ENCODE data around the gene ADGRG6. TPM values are rescaled to one million over a fixed set of nuclear protein-coding genes. Genes with fewer than 3 reads are reported as not detected.
A peak's percentile ranks its signal among the peaks of the same experiment; 100 is the strongest.

Gene ADGRG6
- polyA plus RNA-seq: under 1 TPM in 1 of 3 donors, not detected in 2; 0.47 TPM

DNA sequence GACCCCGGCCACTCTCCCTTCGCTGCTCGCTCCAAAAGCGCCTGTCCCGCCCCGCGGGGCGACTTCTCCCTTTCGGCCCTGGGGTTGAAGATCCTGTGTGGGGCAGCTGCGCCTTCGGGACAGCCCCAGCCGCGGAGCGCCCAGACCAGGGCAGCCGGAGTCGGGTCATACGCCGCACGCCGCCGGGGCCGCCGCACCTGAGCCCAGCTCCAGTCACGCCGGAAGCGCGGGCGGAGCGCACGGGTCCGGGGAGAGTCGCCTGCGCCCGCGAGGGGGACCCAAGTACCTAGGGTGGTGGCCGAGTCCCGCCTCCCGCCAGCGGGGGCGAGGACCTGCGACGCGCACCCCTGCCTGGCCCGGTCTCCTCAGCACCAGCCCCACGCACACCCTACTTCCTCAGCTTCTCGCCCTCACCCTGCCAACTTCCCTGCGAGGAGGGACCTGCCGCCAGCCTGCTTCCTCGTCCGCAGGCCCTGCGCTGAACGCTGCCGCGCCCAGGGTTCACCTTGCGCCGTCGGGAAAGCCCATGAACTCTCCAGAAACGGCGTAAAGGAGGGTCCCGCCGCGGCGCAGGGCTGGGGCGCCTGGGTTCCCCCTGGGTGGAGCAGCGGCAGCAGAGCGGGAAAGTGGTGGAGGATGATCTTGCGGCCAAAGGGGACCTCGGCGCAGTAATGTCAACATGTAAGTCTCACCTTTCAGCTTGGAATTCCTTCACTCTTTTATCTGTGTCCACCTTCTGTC lies at the start of gene ADGRG6:
Gene ADGRG6, plus strand, starts transcription at position 357 of the 741 bp plus-strand sequence. Its CDS starts 323 bp downstream, at position 680.
- Mint-ChIP-seq H3K36me3 (peaks cover 0 to 4% (median 0%) of the 10 kb centered on the region in 3 donors), H3K9me3 (no peaks in the 10 kb centered on the region), H3K4me3 (peak within 1 kb of the TSS in 3 of 5 donors; percentile 5 to 77 (median 59)), H3K4me1 (peaks cover 0 to 3% of the 10 kb centered on the region in 2 donors), H3K27me3 (ENCODE audit: low read depth in 3 of 3) (peaks cover 3 to 13% (median 6%) of the 10 kb centered on the region in 3 donors), H3K27ac (no peak within 1 kb of the TSS)
- DNase-seq: peak in 2 of 3 donors; percentile 2 to 5

DNA sequence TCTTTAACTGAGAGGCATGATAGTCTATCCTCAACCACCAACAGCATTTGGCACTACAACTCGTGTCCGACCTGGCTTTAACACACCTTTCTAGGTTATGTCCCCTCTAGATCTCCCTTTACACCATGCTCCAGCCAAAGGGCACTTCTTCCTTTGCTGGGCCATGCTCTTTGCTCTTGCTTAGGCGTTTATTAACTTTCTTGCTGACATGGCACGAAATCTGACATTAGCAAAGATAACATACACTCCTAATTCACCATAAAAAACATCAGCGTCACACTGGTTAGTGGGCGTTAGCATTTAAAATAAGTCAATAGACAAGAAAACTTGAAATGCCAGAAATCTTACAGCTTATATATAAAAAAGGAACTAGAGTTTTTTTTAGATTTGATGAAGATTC lies 47.3 kb upstream of the ADGRG6 start:
- Mint-ChIP-seq H3K4me1 (no peaks in the 10 kb centered on the region), H3K27me3 (ENCODE audit: low read depth in 3 of 3) (peaks cover 0 to 2% (median 0%) of the 10 kb centered on the region in 3 donors), H3K9me3 (peaks cover 0 to 3% (median 0%) of the 10 kb centered on the region in 6 donors), H3K36me3 (no peaks in the 10 kb centered on the region), H3K4me3 (no peak overlapping the region), H3K27ac (no peak overlapping the region)
- DNase-seq: no peak

DNA sequence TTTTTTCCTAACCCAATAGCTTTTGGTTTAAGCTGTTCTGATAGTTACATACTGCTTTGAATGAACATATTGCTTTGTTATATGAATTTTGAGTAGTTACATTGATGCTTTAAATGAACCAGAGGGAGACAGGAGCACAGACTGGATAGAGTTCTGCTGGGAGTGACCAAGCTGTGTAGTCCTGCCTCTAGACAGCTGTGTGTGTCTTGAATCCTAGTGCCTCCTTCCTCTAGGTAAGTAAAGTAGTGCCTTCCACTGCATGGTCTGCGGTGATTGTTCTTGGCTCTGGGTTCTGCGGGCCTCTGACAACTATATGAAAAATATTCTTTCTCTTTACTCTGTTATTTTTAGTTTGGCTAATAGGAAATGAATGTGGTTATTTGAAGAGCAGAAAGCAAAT lies 46.0 kb upstream of the ADGRG6 start:
- DNase-seq: no peak
- peaks cover 0 to 2% (median 0%) of the 10 kb centered on the region in 3 donors for H3K27me3 Mint-ChIP-seq (ENCODE audit: low read depth in 3 of 3)
- H3K4me3 Mint-ChIP-seq: no peak overlapping the region
- no peaks in the 10 kb centered on the region for H3K36me3 Mint-ChIP-seq
- H3K4me1 Mint-ChIP-seq: no peaks in the 10 kb centered on the region
- H3K9me3 Mint-ChIP-seq: peaks cover 0 to 3% (median 0%) of the 10 kb centered on the region in 6 donors
- H3K27ac Mint-ChIP-seq: no peak overlapping the region

GRCh38 chr6:142258305-142258704 lies 43.5 kb upstream of the ADGRG6 start:
- no peaks in the 10 kb centered on the region for H3K36me3 Mint-ChIP-seq
- H3K27me3 Mint-ChIP-seq (ENCODE audit: low read depth in 3 of 3): peaks cover 0 to 5% (median 2%) of the 10 kb centered on the region in 3 donors
- no peak overlapping the region for H3K4me3 Mint-ChIP-seq
- H3K9me3 Mint-ChIP-seq: no peaks in the 10 kb centered on the region
- H3K27ac Mint-ChIP-seq: no peak overlapping the region
- DNase-seq: no peak
- no peaks in the 10 kb centered on the region for H3K4me1 Mint-ChIP-seq

- H3K27me3 Mint-ChIP-seq (ENCODE audit: low read depth in 3 of 3): peaks cover 0 to 5% (median 2%) of the 10 kb centered on the region in 3 donors
- DNase-seq: no peak
Observed at GRCh38 chr6:142258757-142259156, 43.0 kb upstream of the ADGRG6 start.

GRCh38 chr6:142260748-142261147 lies 41.1 kb upstream of the ADGRG6 start:
- Mint-ChIP-seq H3K9me3 (no peaks in the 10 kb centered on the region), H3K27ac (no peak overlapping the region), H3K27me3 (ENCODE audit: low read depth in 3 of 3) (peaks cover 0 to 5% (median 2%) of the 10 kb centered on the region in 3 donors), H3K4me3 (no peak overlapping the region), H3K36me3 (no peaks in the 10 kb centered on the region), H3K4me1 (no peaks in the 10 kb centered on the region)
- no peak for DNase-seq

More at GRCh38 chr6:142258757-142259156, 43.0 kb upstream of the ADGRG6 start:
- no peaks in the 10 kb centered on the region for H3K9me3 Mint-ChIP-seq
- no peaks in the 10 kb centered on the region for H3K4me1 Mint-ChIP-seq
- H3K36me3 Mint-ChIP-seq: no peaks in the 10 kb centered on the region
- no peak overlapping the region for H3K27ac Mint-ChIP-seq
- no peak overlapping the region for H3K4me3 Mint-ChIP-seq

DNA sequence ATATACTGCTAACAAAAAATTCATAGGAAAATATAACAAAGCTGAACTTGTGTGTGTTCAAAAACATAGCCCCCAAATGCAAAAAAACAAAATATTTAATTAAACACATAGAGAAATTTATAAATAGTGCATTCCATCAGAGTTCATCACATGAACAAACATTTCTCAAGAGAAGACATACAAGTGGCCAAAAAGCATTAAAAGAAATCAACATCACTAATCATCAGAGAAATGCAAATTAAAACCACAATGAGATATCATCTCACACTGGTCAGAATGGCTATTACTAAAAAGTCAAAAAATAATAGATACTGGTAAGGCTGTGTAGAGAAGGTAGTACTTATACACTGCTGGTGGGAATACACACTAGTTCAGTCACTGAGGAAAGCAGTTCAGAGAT lies 39.6 kb upstream of the ADGRG6 start:
- no peak for DNase-seq
- no peaks in the 10 kb centered on the region for H3K36me3 Mint-ChIP-seq
- H3K27ac Mint-ChIP-seq: no peak overlapping the region
- peaks cover 0 to 2% (median 0%) of the 10 kb centered on the region in 6 donors for H3K9me3 Mint-ChIP-seq
- H3K27me3 Mint-ChIP-seq (ENCODE audit: low read depth in 3 of 3): peaks cover 0 to 5% (median 2%) of the 10 kb centered on the region in 3 donors
- H3K4me1 Mint-ChIP-seq: no peaks in the 10 kb centered on the region
- no peak overlapping the region for H3K4me3 Mint-ChIP-seq

DNA sequence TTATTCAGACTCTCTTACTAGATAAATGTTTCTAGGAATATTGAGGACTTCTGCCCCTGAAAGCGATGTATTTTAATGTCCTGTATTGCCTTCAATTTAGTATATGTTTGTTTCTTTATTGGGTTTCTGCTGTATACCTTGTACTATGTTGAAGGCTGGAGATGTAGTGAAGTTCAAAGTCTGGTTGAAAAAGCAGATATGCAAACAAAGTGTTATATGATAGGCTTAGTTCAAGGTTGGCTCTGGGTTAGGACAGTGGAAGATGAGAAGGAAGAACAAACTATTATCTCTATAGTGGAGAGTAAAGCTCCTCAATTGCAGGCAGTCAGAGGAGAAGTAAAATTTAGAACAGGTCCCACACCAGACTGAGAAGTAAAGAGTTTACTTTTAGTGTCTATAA lies 36.3 kb upstream of the ADGRG6 start:
- no peak for DNase-seq
- peaks cover 0 to 2% (median 0%) of the 10 kb centered on the region in 6 donors for H3K9me3 Mint-ChIP-seq
- H3K27ac Mint-ChIP-seq: no peak overlapping the region
- no peaks in the 10 kb centered on the region for H3K36me3 Mint-ChIP-seq
- no peaks in the 10 kb centered on the region for H3K4me1 Mint-ChIP-seq
- no peak overlapping the region for H3K4me3 Mint-ChIP-seq
- H3K27me3 Mint-ChIP-seq (ENCODE audit: low read depth in 3 of 3): peaks cover 1 to 5% (median 2%) of the 10 kb centered on the region in 3 donors

- H3K27ac Mint-ChIP-seq: no peak overlapping the region
Observed at GRCh38 chr6:142266060-142266459, 35.7 kb upstream of the ADGRG6 start.

GRCh38 chr6:142271476-142271875 lies 30.3 kb upstream of the ADGRG6 start:
- no peaks in the 10 kb centered on the region for H3K4me1 Mint-ChIP-seq
- H3K27ac Mint-ChIP-seq: no peak overlapping the region
- no peaks in the 10 kb centered on the region for H3K9me3 Mint-ChIP-seq
- H3K36me3 Mint-ChIP-seq: no peaks in the 10 kb centered on the region
- no peak overlapping the region for H3K4me3 Mint-ChIP-seq
- peaks cover 0 to 3% (median 1%) of the 10 kb centered on the region in 3 donors for H3K27me3 Mint-ChIP-seq (ENCODE audit: low read depth in 3 of 3)
- no peak for DNase-seq

More at GRCh38 chr6:142266060-142266459, 35.7 kb upstream of the ADGRG6 start:
- Mint-ChIP-seq H3K4me1 (no peaks in the 10 kb centered on the region), H3K36me3 (no peaks in the 10 kb centered on the region), H3K27me3 (ENCODE audit: low read depth in 3 of 3) (peaks cover 1 to 5% (median 2%) of the 10 kb centered on the region in 3 donors), H3K9me3 (peaks cover 0 to 2% (median 0%) of the 10 kb centered on the region in 6 donors), H3K4me3 (no peak overlapping the region)
- DNase-seq: no peak

DNA sequence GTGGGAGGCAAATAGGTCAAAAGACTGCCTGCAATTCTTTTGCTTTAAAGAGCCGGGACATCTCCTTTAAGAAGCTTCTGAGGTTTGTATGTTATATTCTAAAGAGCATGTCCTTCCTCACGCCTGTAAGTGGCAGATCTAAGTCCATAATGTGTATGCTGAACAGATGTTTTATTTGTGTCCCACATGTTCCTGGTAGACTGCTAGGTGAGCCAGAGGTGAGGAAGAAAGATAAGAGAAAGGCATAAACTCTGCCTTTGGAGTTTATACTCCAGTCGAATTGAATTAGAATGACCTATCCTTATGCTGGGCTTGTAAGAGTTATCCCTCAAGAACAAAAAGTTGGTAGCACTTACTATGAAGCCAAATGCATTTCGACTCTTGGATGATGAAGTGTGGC lies 27.2 kb upstream of the ADGRG6 start:
- H3K4me3 Mint-ChIP-seq: no peak overlapping the region
- no peaks in the 10 kb centered on the region for H3K36me3 Mint-ChIP-seq
- no peak overlapping the region for H3K27ac Mint-ChIP-seq
- H3K27me3 Mint-ChIP-seq (ENCODE audit: low read depth in 3 of 3): peaks cover 0 to 3% (median 1%) of the 10 kb centered on the region in 3 donors
- H3K9me3 Mint-ChIP-seq: no peaks in the 10 kb centered on the region
- DNase-seq: no peak
- H3K4me1 Mint-ChIP-seq: no peaks in the 10 kb centered on the region

GRCh38 chr6:142275236-142276006 lies 26.4 kb upstream of the ADGRG6 start:
- Mint-ChIP-seq H3K9me3 (no peaks in the 10 kb centered on the region), H3K27ac (no peak overlapping the region)

GRCh38 chr6:142276256-142276655 lies 25.6 kb upstream of the ADGRG6 start:
- H3K4me1 Mint-ChIP-seq: no peaks in the 10 kb centered on the region
- peaks cover 0 to 3% (median 2%) of the 10 kb centered on the region in 3 donors for H3K27me3 Mint-ChIP-seq (ENCODE audit: low read depth in 3 of 3)
- no peak overlapping the region for H3K27ac Mint-ChIP-seq
- DNase-seq: no peak
- H3K9me3 Mint-ChIP-seq: no peaks in the 10 kb centered on the region
- H3K4me3 Mint-ChIP-seq: no peak overlapping the region
- no peaks in the 10 kb centered on the region for H3K36me3 Mint-ChIP-seq

More at GRCh38 chr6:142275236-142276006, 26.4 kb upstream of the ADGRG6 start:
- no peaks in the 10 kb centered on the region for H3K4me1 Mint-ChIP-seq
- no peak for DNase-seq
- H3K36me3 Mint-ChIP-seq: no peaks in the 10 kb centered on the region
- H3K27me3 Mint-ChIP-seq (ENCODE audit: low read depth in 3 of 3): peaks cover 0 to 3% (median 0%) of the 10 kb centered on the region in 3 donors
- H3K4me3 Mint-ChIP-seq: no peak overlapping the region
